Nephron (organoid): Measurements from ENCODE around the gene SESN1.

Experiments
- H3K27ac Mint-ChIP-seq, 3 experiments: 2 replicates each; pipeline ENCODE4 v1.8.0; 2020; ENCODE audit warnings: mixed read lengths in 3 of 3, mild to moderate bottlenecking in 2 of 3, moderate library complexity in 1 of 3
- H3K27me3 Mint-ChIP-seq: 2 replicates; pipeline ENCODE4 v1.8.0; 2021; ENCODE audit warnings: low read depth, mild to moderate bottlenecking, moderate library complexity, mixed read lengths
- H3K36me3 Mint-ChIP-seq: 2 replicates; pipeline ENCODE4 v1.8.0; 2020; ENCODE audit warnings: low read depth, mixed read lengths
- H3K4me1 Mint-ChIP-seq: 2 replicates; pipeline ENCODE4 v1.8.0; 2020; ENCODE audit warnings: mixed read lengths
- H3K4me3 Mint-ChIP-seq, 3 experiments: 2 replicates each; pipeline ENCODE4 v1.8.0; 2020; ENCODE audit warnings: mild to moderate bottlenecking in 3 of 3, mixed read lengths in 3 of 3, moderate library complexity in 2 of 3
- H3K9me3 Mint-ChIP-seq: 2 replicates; pipeline ENCODE4 v1.8.0; 2020; ENCODE audit warnings: mixed read lengths
- TF ChIP-seq, protein P1 (sequence below), 3 experiments: fragments of 200-600 bp; sonication (generic); IDR thresholded peaks; one replicate each; pipeline ENCODE4 v1.5.0; 2021; ENCODE audit warnings: antibody characterized with exemption in 3 of 3; ENCODE audit not compliant: unreplicated experiment in 3 of 3

Gene SESN1

GRCh38 chr6:108957221-108957620 is 137.4 kb downstream of the SESN1 start:
- TF ChIP-seq, protein P1, sequence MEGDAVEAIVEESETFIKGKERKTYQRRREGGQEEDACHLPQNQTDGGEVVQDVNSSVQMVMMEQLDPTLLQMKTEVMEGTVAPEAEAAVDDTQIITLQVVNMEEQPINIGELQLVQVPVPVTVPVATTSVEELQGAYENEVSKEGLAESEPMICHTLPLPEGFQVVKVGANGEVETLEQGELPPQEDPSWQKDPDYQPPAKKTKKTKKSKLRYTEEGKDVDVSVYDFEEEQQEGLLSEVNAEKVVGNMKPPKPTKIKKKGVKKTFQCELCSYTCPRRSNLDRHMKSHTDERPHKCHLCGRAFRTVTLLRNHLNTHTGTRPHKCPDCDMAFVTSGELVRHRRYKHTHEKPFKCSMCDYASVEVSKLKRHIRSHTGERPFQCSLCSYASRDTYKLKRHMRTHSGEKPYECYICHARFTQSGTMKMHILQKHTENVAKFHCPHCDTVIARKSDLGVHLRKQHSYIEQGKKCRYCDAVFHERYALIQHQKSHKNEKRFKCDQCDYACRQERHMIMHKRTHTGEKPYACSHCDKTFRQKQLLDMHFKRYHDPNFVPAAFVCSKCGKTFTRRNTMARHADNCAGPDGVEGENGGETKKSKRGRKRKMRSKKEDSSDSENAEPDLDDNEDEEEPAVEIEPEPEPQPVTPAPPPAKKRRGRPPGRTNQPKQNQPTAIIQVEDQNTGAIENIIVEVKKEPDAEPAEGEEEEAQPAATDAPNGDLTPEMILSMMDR (IDR thresholded peaks at IDR 0.05; ENCODE audit: unreplicated experiment in 3 of 3): no peak
- no peaks in the 10 kb centered on the region for H3K36me3 Mint-ChIP-seq
- H3K9me3 Mint-ChIP-seq: no peaks in the 10 kb centered on the region
- no peak overlapping the region for H3K27ac Mint-ChIP-seq
- no peaks in the 10 kb centered on the region for H3K27me3 Mint-ChIP-seq
- no peaks in the 10 kb centered on the region for H3K4me1 Mint-ChIP-seq
- no peak overlapping the region for H3K4me3 Mint-ChIP-seq

DNA sequence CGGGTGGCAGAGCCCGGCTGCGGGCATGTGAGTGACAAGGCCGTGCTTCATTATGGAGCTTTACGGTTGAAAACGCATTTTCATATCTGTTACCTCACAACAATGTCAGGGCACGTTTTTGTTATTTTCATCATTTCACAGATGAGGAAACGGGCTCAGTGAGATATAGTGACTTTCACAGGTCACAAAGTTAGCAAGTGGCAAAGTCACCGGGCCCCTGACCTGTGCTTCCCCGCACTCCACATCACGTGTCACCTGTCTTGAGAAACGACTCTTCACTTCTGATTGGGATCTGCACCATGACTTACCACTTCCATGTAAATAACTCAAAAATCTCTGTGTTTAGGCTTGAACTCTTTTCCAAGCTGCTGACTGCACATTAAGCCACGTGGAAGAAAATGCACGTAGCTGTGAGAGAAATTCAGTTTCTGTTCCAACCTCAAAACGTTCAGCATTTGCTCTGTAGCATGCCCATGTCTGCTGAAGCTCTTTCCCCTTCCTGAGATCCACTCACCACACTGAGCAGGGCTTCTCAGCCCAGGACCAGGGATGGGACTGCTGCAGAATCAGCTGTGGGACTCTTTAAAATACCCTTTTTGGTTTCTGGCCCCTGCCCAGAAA is 139.2 kb downstream of the SESN1 start:
- Mint-ChIP-seq H3K4me1 (peaks cover 3% of the 10 kb centered on the region), H3K9me3 (no peaks in the 10 kb centered on the region), H3K4me3 (no peak overlapping the region), H3K27me3 (no peaks in the 10 kb centered on the region), H3K36me3 (no peaks in the 10 kb centered on the region), H3K27ac (no peak overlapping the region)
- TF ChIP-seq, protein P1 (IDR thresholded peaks at IDR 0.05; ENCODE audit: unreplicated experiment in 3 of 3): no peak

GRCh38 chr6:108953681-108954080 is 141.0 kb downstream of the SESN1 start:
- Mint-ChIP-seq H3K4me3 (no peak overlapping the region), H3K9me3 (no peaks in the 10 kb centered on the region), H3K27me3 (no peaks in the 10 kb centered on the region), H3K27ac (no peak overlapping the region), H3K36me3 (no peaks in the 10 kb centered on the region), H3K4me1 (peaks cover 6% of the 10 kb centered on the region)
- TF ChIP-seq, protein P1 (IDR thresholded peaks at IDR 0.05; ENCODE audit: unreplicated experiment in 3 of 3): no peak

DNA sequence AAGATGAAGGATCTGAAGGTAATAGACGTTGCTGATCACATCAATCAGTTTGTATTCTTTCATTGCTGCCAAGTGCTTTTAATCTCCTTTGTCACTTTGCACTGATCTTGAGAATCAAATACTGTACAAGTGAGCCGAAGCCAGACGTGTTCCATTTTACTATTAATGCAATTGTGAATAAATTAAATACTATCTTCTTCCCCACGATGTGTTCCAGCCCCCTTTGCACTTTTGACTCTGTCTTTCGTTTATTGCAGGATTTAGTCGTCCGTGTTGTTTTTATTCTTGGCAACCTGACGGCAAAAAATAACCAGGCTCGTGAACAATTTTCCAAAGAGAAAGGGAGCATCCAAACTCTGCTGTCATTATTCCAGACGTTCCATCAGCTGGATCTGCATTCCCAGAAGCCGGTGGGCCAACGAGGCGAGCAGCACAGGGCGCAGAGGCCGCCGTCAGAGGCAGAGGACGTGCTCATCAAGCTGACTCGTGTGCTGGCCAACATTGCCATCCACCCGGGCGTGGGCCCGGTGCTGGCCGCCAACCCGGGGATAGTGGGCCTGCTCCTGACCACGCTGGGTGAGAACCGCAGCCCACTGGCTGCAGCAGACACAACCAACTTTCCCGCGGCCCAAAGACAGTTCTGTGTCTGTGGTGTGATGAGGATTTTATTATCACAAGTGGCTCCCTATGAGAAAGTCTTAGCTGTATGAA is 141.7 kb downstream of the SESN1 start:
- H3K27me3 Mint-ChIP-seq: no peaks in the 10 kb centered on the region
- H3K36me3 Mint-ChIP-seq: no peaks in the 10 kb centered on the region
- TF ChIP-seq, protein P1 (IDR thresholded peaks at IDR 0.05; ENCODE audit: unreplicated experiment in 3 of 3): no peak

GRCh38 chr6:108951351-108951953 is 143.2 kb downstream of the SESN1 start:
- no peak overlapping the region for H3K4me3 Mint-ChIP-seq
- TF ChIP-seq, protein P1 (IDR thresholded peaks at IDR 0.05; ENCODE audit: unreplicated experiment in 3 of 3): no peak
- H3K27ac Mint-ChIP-seq: no peak overlapping the region
- H3K4me1 Mint-ChIP-seq: peaks cover 28% of the 10 kb centered on the region
- no peaks in the 10 kb centered on the region for H3K27me3 Mint-ChIP-seq
- no peaks in the 10 kb centered on the region for H3K36me3 Mint-ChIP-seq
- no peaks in the 10 kb centered on the region for H3K9me3 Mint-ChIP-seq

More for the DNA sequence above, 141.7 kb downstream of the SESN1 start:
- no peak overlapping the region for H3K27ac Mint-ChIP-seq
- H3K9me3 Mint-ChIP-seq: no peaks in the 10 kb centered on the region
- H3K4me3 Mint-ChIP-seq: no peak overlapping the region
- H3K4me1 Mint-ChIP-seq: peaks cover 13% of the 10 kb centered on the region
